NB4 (cell line): ENCODE data around the gene GRIA1.

Experiments
- DNase-seq: peaks from one replicate; pipeline ENCODE4 v3.0.0; 2010; ENCODE audit warnings: low read depth
- H3K4me3 ChIP-seq: one replicate; pipeline ENCODE4 v1.5.1; 2011; ENCODE audit warnings: mild to moderate bottlenecking, low read depth, low read length, moderate library complexity
- MYC ChIP-seq: IDR thresholded peaks from 2 replicates; pipeline ENCODE4 v1.6.1; 2011; ENCODE audit warnings: low read depth, low read length
- POLR2A ChIP-seq: IDR thresholded peaks from 2 replicates; pipeline ENCODE4 v1.6.1; 2011; ENCODE audit warnings: mild to moderate bottlenecking; ENCODE audit not compliant: insufficient read length; ENCODE audit errors: extremely low read depth
- TF ChIP-seq, protein P1 (sequence below): IDR thresholded peaks from 2 replicates; pipeline ENCODE4 v1.6.1; 2011; ENCODE audit warnings: low read depth, low read length
- TF ChIP-seq, protein P2 (sequence below): IDR thresholded peaks from one replicate; pipeline ENCODE4 v1.5.1; 2012; ENCODE audit warnings: low read depth, low read length

The GRIA1 gene

DNA sequence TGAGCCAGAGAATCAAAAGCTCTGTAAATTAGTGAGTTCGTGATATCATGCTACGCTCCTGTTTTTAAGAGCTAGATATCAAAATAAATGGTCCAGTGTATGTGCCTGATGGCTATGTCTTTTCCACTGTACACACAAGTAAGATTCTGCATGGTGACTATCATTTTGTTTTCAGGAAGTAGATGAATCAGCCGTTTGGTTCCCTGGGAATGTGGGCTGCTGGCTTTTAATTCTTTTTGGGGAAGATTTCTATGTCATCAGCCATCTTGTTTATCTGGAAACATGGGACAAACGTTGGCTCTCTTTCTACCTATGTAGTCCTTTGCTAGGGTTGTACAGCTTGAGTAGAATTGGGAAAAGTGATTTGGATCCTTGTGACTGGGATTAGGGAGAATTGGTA, 126.7 kb downstream of the GRIA1 start:
- no peak for TF ChIP-seq POLR2A
- TF ChIP-seq, protein P1, sequence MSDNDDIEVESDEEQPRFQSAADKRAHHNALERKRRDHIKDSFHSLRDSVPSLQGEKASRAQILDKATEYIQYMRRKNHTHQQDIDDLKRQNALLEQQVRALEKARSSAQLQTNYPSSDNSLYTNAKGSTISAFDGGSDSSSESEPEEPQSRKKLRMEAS, result no peak
- no peak for TF ChIP-seq MYC
- TF ChIP-seq, protein P2, sequence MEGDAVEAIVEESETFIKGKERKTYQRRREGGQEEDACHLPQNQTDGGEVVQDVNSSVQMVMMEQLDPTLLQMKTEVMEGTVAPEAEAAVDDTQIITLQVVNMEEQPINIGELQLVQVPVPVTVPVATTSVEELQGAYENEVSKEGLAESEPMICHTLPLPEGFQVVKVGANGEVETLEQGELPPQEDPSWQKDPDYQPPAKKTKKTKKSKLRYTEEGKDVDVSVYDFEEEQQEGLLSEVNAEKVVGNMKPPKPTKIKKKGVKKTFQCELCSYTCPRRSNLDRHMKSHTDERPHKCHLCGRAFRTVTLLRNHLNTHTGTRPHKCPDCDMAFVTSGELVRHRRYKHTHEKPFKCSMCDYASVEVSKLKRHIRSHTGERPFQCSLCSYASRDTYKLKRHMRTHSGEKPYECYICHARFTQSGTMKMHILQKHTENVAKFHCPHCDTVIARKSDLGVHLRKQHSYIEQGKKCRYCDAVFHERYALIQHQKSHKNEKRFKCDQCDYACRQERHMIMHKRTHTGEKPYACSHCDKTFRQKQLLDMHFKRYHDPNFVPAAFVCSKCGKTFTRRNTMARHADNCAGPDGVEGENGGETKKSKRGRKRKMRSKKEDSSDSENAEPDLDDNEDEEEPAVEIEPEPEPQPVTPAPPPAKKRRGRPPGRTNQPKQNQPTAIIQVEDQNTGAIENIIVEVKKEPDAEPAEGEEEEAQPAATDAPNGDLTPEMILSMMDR, result no peak
- no peak overlapping the region for H3K4me3 ChIP-seq
- DNase-seq, result no peak

DNA sequence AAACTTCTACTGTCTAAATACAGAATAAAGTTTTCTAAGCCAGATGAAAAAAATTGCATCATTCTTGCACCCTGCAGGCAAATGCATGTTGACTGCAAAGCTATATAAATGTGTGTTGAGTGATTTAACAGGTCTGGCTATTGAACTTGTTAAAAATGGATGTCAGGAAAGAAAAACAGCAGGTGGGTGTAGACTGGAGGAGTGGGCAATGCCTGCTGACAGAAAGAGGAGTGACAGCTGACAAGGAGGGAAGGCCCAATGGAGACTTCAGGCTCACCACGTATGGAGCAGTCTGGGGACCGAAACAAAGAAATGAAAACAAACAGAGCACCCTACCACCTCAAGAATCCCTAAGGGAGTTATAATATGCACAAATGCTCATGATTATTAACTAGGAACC, 127.8 kb downstream of the GRIA1 start:
- H3K4me3 ChIP-seq, result no peak overlapping the region
- no peak for DNase-seq
- TF ChIP-seq, protein P1, result no peak
- TF ChIP-seq POLR2A (no peak), MYC (no peak)
- TF ChIP-seq, protein P2, result no peak

DNA sequence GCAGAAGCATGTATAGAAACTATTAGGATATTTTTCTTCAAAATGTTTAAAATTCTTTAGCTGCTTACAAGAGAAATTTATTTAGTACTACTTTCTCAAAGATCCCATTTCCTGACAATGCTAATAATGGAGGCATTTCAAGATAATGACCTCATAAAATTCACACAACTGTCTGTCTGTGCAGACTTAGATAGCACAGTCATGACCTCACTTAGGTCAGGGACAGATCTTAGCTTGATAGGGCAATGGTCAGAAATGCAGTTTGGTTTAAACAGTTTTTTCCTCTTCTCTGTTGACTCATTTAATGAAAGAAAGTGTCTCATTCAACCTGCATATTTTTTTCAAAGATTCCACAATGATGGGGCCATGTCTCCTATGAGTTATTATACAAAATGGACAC, 128.4 kb downstream of the GRIA1 start:
- no peak overlapping the region for H3K4me3 ChIP-seq
- no peak for DNase-seq
- TF ChIP-seq, protein P2, result no peak

DNA sequence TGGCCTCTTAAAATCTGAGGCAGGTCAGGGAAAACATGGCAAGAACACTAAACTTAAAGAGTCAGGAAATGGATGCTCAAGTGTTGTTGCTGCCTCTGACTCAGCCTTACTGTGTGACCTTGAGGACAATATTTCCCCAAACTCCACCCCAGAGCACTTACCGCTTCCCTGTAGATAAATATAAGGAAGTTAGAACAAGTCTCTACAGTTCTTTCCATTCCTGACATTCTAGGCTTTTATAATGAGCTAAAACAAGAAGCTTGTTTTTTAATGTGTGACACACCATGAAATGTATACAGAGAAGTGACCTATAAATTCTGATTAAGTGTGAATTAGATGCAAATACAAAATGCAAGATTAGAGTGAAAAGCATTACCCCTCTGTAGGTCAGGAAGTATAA, 129.3 kb downstream of the GRIA1 start:
- TF ChIP-seq MYC (no peak), POLR2A (no peak)
- TF ChIP-seq, protein P1, result no peak
- TF ChIP-seq, protein P2, result no peak
- H3K4me3 ChIP-seq, result no peak overlapping the region
- peak; percentile 2 for DNase-seq

DNA sequence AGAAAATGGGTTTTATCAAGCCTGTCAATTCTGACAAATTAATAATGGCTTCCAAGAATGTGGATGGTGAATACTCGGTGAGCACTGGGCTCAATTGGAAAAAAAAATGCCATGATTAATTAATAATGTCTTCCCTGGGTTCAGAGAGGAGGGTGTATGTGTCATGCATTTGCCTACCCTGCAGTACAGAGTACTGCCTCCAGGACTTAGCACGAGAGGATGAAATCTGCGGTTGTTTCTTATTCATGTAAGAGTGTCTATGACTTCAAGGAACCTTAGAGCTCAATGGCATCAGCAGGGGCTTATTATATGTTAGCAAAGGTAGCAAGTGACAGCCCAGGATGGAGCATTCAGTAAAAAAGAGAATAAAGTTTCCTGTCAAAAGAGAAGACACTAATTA, 132.7 kb downstream of the GRIA1 start:
- DNase-seq, result no peak
- TF ChIP-seq MYC, result no peak
- no peak overlapping the region for H3K4me3 ChIP-seq

DNA sequence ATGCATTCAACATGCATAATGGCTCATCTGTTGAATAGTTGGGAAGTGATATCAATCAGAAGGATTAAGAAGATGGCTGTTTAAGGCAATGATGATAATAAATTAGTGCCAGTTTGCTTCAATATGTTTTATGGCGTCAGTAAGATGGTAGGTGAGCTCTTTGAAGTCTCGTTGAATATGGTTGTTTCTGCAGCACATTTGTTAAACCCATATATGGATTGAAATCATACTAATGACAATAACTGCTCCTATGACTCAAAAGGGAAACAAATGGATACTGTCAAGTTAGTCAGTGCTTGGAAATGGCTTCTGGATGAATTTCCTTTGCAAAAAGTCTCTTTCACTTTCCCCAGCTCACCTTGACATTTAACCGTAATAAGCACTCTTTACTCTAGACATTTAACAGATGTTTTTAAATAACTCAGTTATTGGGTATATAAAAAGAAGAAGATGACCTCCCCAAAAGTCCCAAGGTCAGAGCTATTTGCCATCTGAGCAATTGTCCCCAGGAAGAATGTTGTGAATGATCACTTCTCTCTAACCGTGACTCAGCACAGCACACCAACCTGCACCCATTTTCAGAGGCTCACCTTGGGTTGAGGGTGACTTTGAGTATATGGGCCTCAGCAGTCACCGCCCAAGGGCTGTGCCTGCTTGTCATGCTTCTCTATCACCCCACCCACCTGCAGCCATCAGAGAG, 133.4 kb downstream of the GRIA1 start:
- DNase-seq, result no peak
- no peak overlapping the region for H3K4me3 ChIP-seq
- TF ChIP-seq, protein P2, result no peak
- TF ChIP-seq, protein P1, result no peak
- TF ChIP-seq POLR2A (no peak), MYC (no peak)
